GM20431 (cell line): Measurements from ENCODE around the gene TNKS2.

ENCODE experiments used
- in situ Hi-C: fragments of 300-500 bp; cut with MseI, MboI; formaldehyde crosslinking; loops from one replicate; pipeline ENCODE4 v1.15.0; 2020; ENCODE audit warnings: low sequenced_read_pairs; ENCODE audit not compliant: unreplicated experiment

TNKS2 gene

GRCh38 chr10:91907033-91907594, 108.9 kb downstream of the TNKS2 start:
- in situ Hi-C loops: loop anchor here (25.0 kb wide), 1 partner anchor 520 kb away; no protein-coding TSS in a partner anchor

- in situ Hi-C loops: loop anchor here (25.0 kb wide), 1 partner anchor 521 kb away; no protein-coding TSS in a partner anchor
These were observed 109.7 kb downstream of the TNKS2 start for GRCh38 chr10:91907914-91908336.

DNA sequence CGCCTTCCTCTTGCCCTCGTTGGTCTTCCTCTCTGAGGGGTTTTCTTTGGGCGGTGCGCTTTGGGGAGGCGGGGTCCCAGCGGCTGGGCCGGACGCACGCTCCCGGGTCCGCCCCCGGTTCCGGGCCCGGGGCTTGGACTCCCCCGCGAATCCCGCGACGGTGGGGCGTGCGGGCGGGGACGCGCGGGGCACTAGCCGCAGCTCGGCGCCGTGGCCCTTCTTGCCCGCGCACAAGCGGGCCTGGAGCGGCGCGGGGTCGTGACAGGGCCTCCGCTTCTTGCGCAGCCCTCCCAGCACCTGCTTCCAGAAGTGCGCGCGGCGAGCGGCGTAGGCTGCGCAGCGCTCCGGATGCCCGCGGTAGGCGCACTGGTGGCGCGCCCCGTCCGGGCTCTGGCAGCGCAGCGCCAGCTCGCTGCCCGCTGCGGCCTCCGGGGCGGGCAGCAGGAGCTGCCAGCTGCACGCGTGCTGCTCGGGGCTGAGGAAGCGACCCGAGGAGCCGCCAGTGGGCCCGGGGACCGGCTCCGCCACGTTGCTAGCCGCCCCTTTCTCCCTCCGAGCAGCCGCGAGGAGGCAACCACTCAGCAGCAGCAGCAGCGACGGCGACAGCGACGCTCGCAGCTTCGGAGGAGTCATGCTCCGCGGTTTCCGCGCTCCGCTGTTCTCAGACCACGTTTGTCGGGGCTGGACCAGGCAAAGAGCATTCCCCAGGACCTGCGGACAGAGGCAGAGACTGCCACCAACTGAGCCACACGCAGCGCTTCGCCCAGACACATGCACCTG, 110.3 kb downstream of the TNKS2 start:
- in situ Hi-C loops: loop anchor here (25.0 kb wide), 1 partner anchor 521 kb away; no protein-coding TSS in a partner anchor

DNA sequence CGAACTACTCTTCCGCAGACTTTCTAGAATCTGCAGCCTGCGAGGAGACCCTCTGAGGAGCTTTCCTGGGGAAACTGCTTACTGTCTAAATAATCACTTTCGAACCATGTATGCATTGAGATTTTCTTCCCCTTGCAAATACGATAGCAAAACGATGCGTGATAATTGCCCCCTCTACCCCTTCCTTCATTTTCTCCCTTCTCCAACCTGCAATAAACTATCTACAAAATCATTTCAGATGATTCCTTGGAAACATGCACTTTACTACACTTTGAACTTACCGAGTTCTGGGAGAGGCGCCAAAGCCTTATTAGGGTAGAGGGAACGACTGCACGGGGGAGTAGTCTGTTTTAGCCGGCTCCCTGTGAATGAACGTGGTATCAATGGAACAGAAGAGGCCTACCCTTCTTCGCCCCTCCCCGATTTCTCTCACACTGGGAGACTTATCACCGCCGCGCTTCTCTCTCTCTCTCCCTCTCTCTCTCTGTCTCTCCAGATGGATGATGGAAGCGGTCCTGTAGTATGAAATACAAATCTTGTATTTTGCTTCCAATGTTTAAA, 111.0 kb downstream of the TNKS2 start, which contains the start of gene FGFBP3:
FGFBP3 (minus strand) TSS at position 370 of the 561 bp plus-strand sequence. CDS start 517 bp downstream, outside the sequence.
- in situ Hi-C loops: loop anchor here (25.0 kb wide), 1 partner anchor 522 kb away; no protein-coding TSS in a partner anchor

- in situ Hi-C loops: loop anchor here (10.0 to 25.0 kb wide), 2 partner anchors 146 to 523 kb away; no protein-coding TSS in a partner anchor
These were observed 112.2 kb downstream of the TNKS2 start for GRCh38 chr10:91910467-91910866.
